Natural killer cell (primary cell): ENCODE results near the gene ENO2. TPM values are rescaled to one million over a fixed set of nuclear protein-coding genes. Genes with fewer than 3 reads are reported as not detected.

ENCODE experiments used
- ATAC-seq, 3 donors: fragments of 150-1000 bp in 2 of 3; fragments of 200-7000 bp in 1 of 3; cut with Tn5 transposase; 1 replicate in 1 of 3; 2 replicates in 2 of 3; pipeline ENCODE4 v1.10.0; 2021; ENCODE audit warnings: mild to moderate bottlenecking in 2 of 3, moderate library complexity in 2 of 3
- DNase-seq, 2 donors: peaks; one replicate each; pipeline versions ENCODE4 v3.0.0 to v3.0.0-alpha.2; 2013 to 2021; ENCODE audit warnings: mixed read lengths in 1 of 2
- H3K27ac ChIP-seq: one replicate; pipeline ENCODE4 v1.5.1; 2013; ENCODE audit warnings: mild to moderate bottlenecking, low read length
- H3K27me3 ChIP-seq: one replicate; pipeline ENCODE4 v1.6.1; 2013; ENCODE audit warnings: low read length; ENCODE audit not compliant: control insufficient read depth, insufficient read depth
- H3K36me3 ChIP-seq: one replicate; pipeline ENCODE4 v1.6.1; 2013; ENCODE audit warnings: low read length; ENCODE audit not compliant: control insufficient read depth, insufficient read depth
- H3K4me1 ChIP-seq: one replicate; pipeline ENCODE4 v1.6.1; 2013; ENCODE audit warnings: low read length; ENCODE audit not compliant: control insufficient read depth, insufficient read depth
- H3K4me3 ChIP-seq: one replicate; pipeline ENCODE4 v1.5.1; 2013; ENCODE audit warnings: low read length
- H3K9me3 ChIP-seq: one replicate; pipeline ENCODE4 v1.6.1; 2013; ENCODE audit warnings: low read length; ENCODE audit not compliant: control insufficient read depth, insufficient read depth
- H3K27ac Mint-ChIP-seq, 2 donors: one replicate each; pipeline ENCODE4 v1.8.0; 2022; ENCODE audit warnings: mild to moderate bottlenecking in 2 of 2, mixed read lengths in 2 of 2, moderate library complexity in 1 of 2
- H3K27me3 Mint-ChIP-seq, 2 donors: one replicate each; pipeline ENCODE4 v1.8.0; 2022; ENCODE audit warnings: low read depth in 2 of 2, mixed read lengths in 2 of 2
- H3K36me3 Mint-ChIP-seq: one replicate; pipeline ENCODE4 v1.8.0; 2022; ENCODE audit warnings: mixed read lengths
- H3K4me1 Mint-ChIP-seq, 2 donors: one replicate each; pipeline ENCODE4 v1.8.0; 2022; ENCODE audit warnings: mixed read lengths in 2 of 2
- H3K4me3 Mint-ChIP-seq: one replicate; pipeline ENCODE4 v1.8.0; 2022; ENCODE audit warnings: mild to moderate bottlenecking, moderate library complexity, mixed read lengths
- H3K9me3 Mint-ChIP-seq, 2 donors: one replicate each; pipeline ENCODE4 v1.8.0; 2022; ENCODE audit warnings: mixed read lengths in 2 of 2
- CTCF ChIP-seq: fragments of 200-600 bp; IDR thresholded peaks from one replicate; pipeline ENCODE4 v1.8.0; 2022; ENCODE audit warnings: antibody characterized with exemption
- WGBS: methylation state at CpG from one replicate; pipeline ENCODE4 v1.1.7; 2013; ENCODE audit warnings: missing lambda C conversion rate; ENCODE audit not compliant: insufficient coverage; 5-methylcytosine and 5-hydroxymethylcytosine counted together
- intact Hi-C: fragments of 100-400 bp; cut with micrococcal nuclease; formaldehyde crosslinking; loops from one replicate; pipeline ENCODE4 v1.14.2; 2022
- total RNA-seq, 4 donors: library from RNA; stranded (reverse); fragments of 120-200 nt in 1 of 4; gene quantifications; one replicate each; pipeline versions ENCODE4 v1.2.3 to v1.2.4, GENCODE V29; 2013 to 2022

The ENO2 gene
- total RNA-seq, 3 donors from 2014 or later (not counting 1 experiment from before 2014, with no cell fraction given), result 21.6 to 30.8 (median 23.1) TPM

GRCh38 chr12:6961695-6962284 lies 47.4 kb downstream of the ENO2 start:
- H3K36me3 Mint-ChIP-seq, result peaks cover 6% of the 10 kb centered on the region
- no peak for TF ChIP-seq CTCF
- peaks cover 57% of the 10 kb centered on the region for H3K36me3 ChIP-seq

GRCh38 chr12:6962285-6963015 lies 48.1 kb downstream of the ENO2 start:
- Histone ChIP-seq H3K9me3 (no peaks in the 10 kb centered on the region), H3K27ac (peak overlapping the region; percentile 96), H3K27me3 (no peaks in the 10 kb centered on the region), H3K4me3 (no peak overlapping the region), H3K4me1 (peaks cover 65% of the 10 kb centered on the region), H3K36me3 (peaks cover 57% of the 10 kb centered on the region)
- Mint-ChIP-seq H3K27me3 (no peaks in the 10 kb centered on the region), H3K36me3 (peaks cover 6% of the 10 kb centered on the region), H3K4me1 (peaks cover 42 to 53% of the 10 kb centered on the region in 2 donors), H3K9me3 (no peaks in the 10 kb centered on the region), H3K27ac (peak overlapping the region; percentile 98 to 99), H3K4me3 (no peak overlapping the region)
- intact Hi-C loops, result no loop called here
- no peak for ATAC-seq
- DNase-seq, result no peak
- TF ChIP-seq CTCF, result no peak
- 80% methylated on average over 25 of the region's 25 CpGs for WGBS

More at GRCh38 chr12:6961695-6962284, 47.4 kb downstream of the ENO2 start:
- Mint-ChIP-seq H3K27ac (peak overlapping the region; percentile 98 to 99), H3K27me3 (no peaks in the 10 kb centered on the region), H3K4me3 (peak overlapping the region; percentile 85), H3K9me3 (no peaks in the 10 kb centered on the region), H3K4me1 (peaks cover 48 to 59% of the 10 kb centered on the region in 2 donors)
- peaks cover 72% of the 10 kb centered on the region for H3K4me1 ChIP-seq
- no peaks in the 10 kb centered on the region for H3K9me3 ChIP-seq
- WGBS, result 30% methylated on average over 15 of the region's 16 CpGs
- H3K27me3 ChIP-seq, result no peaks in the 10 kb centered on the region
- no peak overlapping the region for H3K4me3 ChIP-seq
- ATAC-seq, result peak; percentile 2 to 7 (median 7)
- peak overlapping the region; percentile 96 for H3K27ac ChIP-seq
- peak in 1 of 2 donors; percentile 73 for DNase-seq
- intact Hi-C loops, result loop anchor here (1.0 kb wide), 1 partner anchor 9 kb away; no protein-coding TSS in a partner anchor

GRCh38 chr12:6963016-6963731 lies 48.8 kb downstream of the ENO2 start:
- Mint-ChIP-seq H3K4me1 (peaks cover 36 to 47% of the 10 kb centered on the region in 2 donors), H3K4me3 (no peak overlapping the region), H3K27me3 (no peaks in the 10 kb centered on the region), H3K36me3 (peaks cover 6% of the 10 kb centered on the region), H3K27ac (peak overlapping the region in 1 of 2 donors; percentile 98), H3K9me3 (no peaks in the 10 kb centered on the region)
- no peaks in the 10 kb centered on the region for H3K9me3 ChIP-seq
- ATAC-seq, result no peak
- no peaks in the 10 kb centered on the region for H3K27me3 ChIP-seq
- H3K4me1 ChIP-seq, result peaks cover 58% of the 10 kb centered on the region
- WGBS, result 90% methylated on average over 32 of the region's 32 CpGs
- peak overlapping the region; percentile 96 for H3K27ac ChIP-seq
- peaks cover 57% of the 10 kb centered on the region for H3K36me3 ChIP-seq
- no peak for DNase-seq
- no peak overlapping the region for H3K4me3 ChIP-seq
- intact Hi-C loops, result no loop called here
- no peak for TF ChIP-seq CTCF
